ENCODE measurements around the gene CCDC70. TPM values are rescaled to one million over a fixed set of nuclear protein-coding genes. Genes with fewer than 3 reads are reported as not detected.

Gene CCDC70
- not detected in 2 replicates for total RNA-seq (2021)
- Bru-seq, nascent RNA, result not detected
- not detected for BruChase-seq, experiment 1, labeled RNA remaining after a 2-hour chase
- BruChase-seq, experiment 2, labeled RNA remaining after a 6-hour chase, result not detected
- long read RNA-seq, result 0 reads

- POLR2A ChIA-PET (ENCODE audit: low non-redundant PET), result no interaction called here
- intact Hi-C loops (cut with micrococcal nuclease; ENCODE audit: unreplicated experiment), result no loop called here
- Histone ChIP-seq H3K27ac (ENCODE audit: low read depth, low read length, poor library complexity, severe bottlenecking) (no peak within 1 kb of the TSS), H3K4me3 (ENCODE audit: low read depth, low read length, poor library complexity, severe bottlenecking) (no peak within 1 kb of the TSS), H3K27me3 (replicated peaks; ENCODE audit: insufficient read depth, low read depth, low read length, poor library complexity) (peaks cover 4% of the 10 kb centered on the region), H3K4me1 (ENCODE audit: insufficient read depth, low read length, poor library complexity, severe bottlenecking) (no peaks in the 10 kb centered on the region), H3K9me3 (ENCODE audit: low read depth, low read length, poor library complexity, severe bottlenecking) (no peaks in the 10 kb centered on the region), H3K36me3 (ENCODE audit: insufficient read depth, low read length, poor library complexity, severe bottlenecking) (no peaks in the 10 kb centered on the region)
- CTCF ChIA-PET, result no interaction called here
- BruUV-seq (replicated peaks), result no TSS peak
- DNase-seq (ENCODE audit: low spot score), result no peak
- TF ChIP-seq CTCF (conservative IDR thresholded peaks at IDR 0.05; ENCODE audit: low read depth, low read length) (no peak), EZH2 (IDR thresholded peaks at IDR 0.05; ENCODE audit: borderline replicate concordance, low read depth, low read length, poor library complexity, severe bottlenecking) (no peak)
Observed at GRCh38 chr13:51861723-51862300, at the start of gene CCDC70. Gene CCDC70, plus strand, starts transcription at chr13:51861969. Its CDS starts 3,443 bp downstream, at chr13:51865412.

GRCh38 chr13:51814071-51814470 is 47.7 kb upstream of the CCDC70 start:
- TF ChIP-seq EZH2 (IDR thresholded peaks at IDR 0.05; ENCODE audit: borderline replicate concordance, low read depth, low read length, poor library complexity, severe bottlenecking) (no peak), CTCF (conservative IDR thresholded peaks at IDR 0.05; ENCODE audit: low read depth, low read length) (no peak)
- Histone ChIP-seq H3K36me3 (ENCODE audit: insufficient read depth, low read length, poor library complexity, severe bottlenecking) (no peaks in the 10 kb centered on the region), H3K27me3 (replicated peaks; ENCODE audit: insufficient read depth, low read depth, low read length, poor library complexity) (no peaks in the 10 kb centered on the region), H3K4me3 (ENCODE audit: low read depth, low read length, poor library complexity, severe bottlenecking) (no peak overlapping the region), H3K9me3 (ENCODE audit: low read depth, low read length, poor library complexity, severe bottlenecking) (no peaks in the 10 kb centered on the region), H3K27ac (ENCODE audit: low read depth, low read length, poor library complexity, severe bottlenecking) (no peak overlapping the region), H3K4me1 (ENCODE audit: insufficient read depth, low read length, poor library complexity, severe bottlenecking) (no peaks in the 10 kb centered on the region)
- BruUV-seq (replicated peaks), result no TSS peak
- DNase-seq (ENCODE audit: low spot score), result no peak
- CTCF ChIA-PET, result no interaction called here
- POLR2A ChIA-PET (ENCODE audit: low non-redundant PET), result no interaction called here
- intact Hi-C loops (cut with micrococcal nuclease; ENCODE audit: unreplicated experiment), result loop anchor here (10.0 kb wide), 1 partner anchor 381 kb away; no protein-coding TSS in a partner anchor

- DNase-seq (ENCODE audit: low spot score), result peak; percentile 75
- Histone ChIP-seq H3K27me3 (replicated peaks; ENCODE audit: insufficient read depth, low read depth, low read length, poor library complexity) (no peaks in the 10 kb centered on the region), H3K4me3 (ENCODE audit: low read depth, low read length, poor library complexity, severe bottlenecking) (no peak overlapping the region)
Observed at GRCh38 chr13:51814825-51815650, 46.7 kb upstream of the CCDC70 start.

More at GRCh38 chr13:51814825-51815650, 46.7 kb upstream of the CCDC70 start:
- Histone ChIP-seq H3K36me3 (ENCODE audit: insufficient read depth, low read length, poor library complexity, severe bottlenecking) (no peaks in the 10 kb centered on the region), H3K27ac (ENCODE audit: low read depth, low read length, poor library complexity, severe bottlenecking) (no peak overlapping the region), H3K9me3 (ENCODE audit: low read depth, low read length, poor library complexity, severe bottlenecking) (no peaks in the 10 kb centered on the region), H3K4me1 (ENCODE audit: insufficient read depth, low read length, poor library complexity, severe bottlenecking) (peaks cover under 1% of the 10 kb centered on the region)
- intact Hi-C loops (cut with micrococcal nuclease; ENCODE audit: unreplicated experiment), result loop anchor here (5.0 to 10.0 kb wide), 2 partner anchors 312 to 380 kb away; partner anchors contain the start of gene NEK5
- CTCF ChIA-PET, result interaction anchor here (0.7 kb wide), 1 partner anchor 385 kb away, joined by 3 read pairs; no protein-coding TSS in a partner anchor
- TF ChIP-seq EZH2 (IDR thresholded peaks at IDR 0.05; ENCODE audit: borderline replicate concordance, low read depth, low read length, poor library complexity, severe bottlenecking) (no peak), CTCF (conservative IDR thresholded peaks at IDR 0.05; ENCODE audit: low read depth, low read length) (peak; percentile 84)
- POLR2A ChIA-PET (ENCODE audit: low non-redundant PET), result no interaction called here
- BruUV-seq (replicated peaks), result no TSS peak
